Thyroid gland (tissue), 4 donors: ENCODE results near the gene TAS2R9.

Experiments used
- POLR2A ChIP-seq, 2 donors: fragments of 450-650 bp; IDR thresholded peaks; one replicate each; pipeline ENCODE4 v1.6.1; 2017; ENCODE audit warnings: antibody characterized with exemption in 2 of 2, mild to moderate bottlenecking in 2 of 2, moderate library complexity in 1 of 2
- TF ChIP-seq, protein P1 (sequence below), 6 experiments: fragments of 200-600 bp in 3 of 6; fragments of 450-650 bp in 3 of 6; sonication (generic) in 3 of 6; IDR thresholded peaks; one replicate each; pipeline ENCODE4 v1.5.1; 2016 to 2019; ENCODE audit warnings: antibody characterized with exemption in 6 of 6, mild to moderate bottlenecking in 2 of 6, inconsistent platforms in 1 of 6, moderate library complexity in 1 of 6

DNA sequence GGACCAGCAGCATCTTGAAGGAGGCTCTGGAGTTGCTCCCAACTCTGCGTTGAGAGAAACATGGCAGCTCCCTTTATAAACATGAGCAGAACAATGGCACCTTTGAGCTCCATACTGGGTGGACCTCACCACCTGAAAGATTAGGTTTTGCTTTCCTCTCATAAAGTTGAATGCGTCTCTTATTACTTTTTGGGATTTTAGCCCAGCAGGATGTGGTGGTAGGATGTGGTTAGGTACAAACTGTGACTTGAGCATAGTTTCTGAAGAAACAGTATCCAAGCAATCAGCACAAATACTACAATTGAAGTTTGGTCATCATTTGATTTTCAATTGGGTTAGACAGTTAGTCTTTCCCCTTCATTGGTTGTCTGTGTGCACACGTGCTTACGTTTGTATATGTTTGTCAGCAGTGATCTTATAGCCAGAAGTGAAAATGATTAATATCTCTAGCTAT lies 39.5 kb upstream of the TAS2R9 start, which contains the start of gene PRR4:
- TF ChIP-seq, protein P1, sequence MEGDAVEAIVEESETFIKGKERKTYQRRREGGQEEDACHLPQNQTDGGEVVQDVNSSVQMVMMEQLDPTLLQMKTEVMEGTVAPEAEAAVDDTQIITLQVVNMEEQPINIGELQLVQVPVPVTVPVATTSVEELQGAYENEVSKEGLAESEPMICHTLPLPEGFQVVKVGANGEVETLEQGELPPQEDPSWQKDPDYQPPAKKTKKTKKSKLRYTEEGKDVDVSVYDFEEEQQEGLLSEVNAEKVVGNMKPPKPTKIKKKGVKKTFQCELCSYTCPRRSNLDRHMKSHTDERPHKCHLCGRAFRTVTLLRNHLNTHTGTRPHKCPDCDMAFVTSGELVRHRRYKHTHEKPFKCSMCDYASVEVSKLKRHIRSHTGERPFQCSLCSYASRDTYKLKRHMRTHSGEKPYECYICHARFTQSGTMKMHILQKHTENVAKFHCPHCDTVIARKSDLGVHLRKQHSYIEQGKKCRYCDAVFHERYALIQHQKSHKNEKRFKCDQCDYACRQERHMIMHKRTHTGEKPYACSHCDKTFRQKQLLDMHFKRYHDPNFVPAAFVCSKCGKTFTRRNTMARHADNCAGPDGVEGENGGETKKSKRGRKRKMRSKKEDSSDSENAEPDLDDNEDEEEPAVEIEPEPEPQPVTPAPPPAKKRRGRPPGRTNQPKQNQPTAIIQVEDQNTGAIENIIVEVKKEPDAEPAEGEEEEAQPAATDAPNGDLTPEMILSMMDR (IDR thresholded peaks at IDR 0.05) = no peak
- TF ChIP-seq POLR2A (IDR thresholded peaks at IDR 0.05) = no peak
